Right lobe of liver (tissue), 6 donors: ENCODE results near the gene CHST15. TPM values are rescaled to one million over a fixed set of nuclear protein-coding genes. Genes with fewer than 3 reads are reported as not detected.
A peak's percentile ranks its signal among the peaks of the same experiment; 100 is the strongest.

ENCODE experiments used
- ATAC-seq, 4 donors: fragments of 200-7000 bp; cut with Tn5 transposase; one replicate each; pipeline ENCODE4 v1.9.1; 2020; ENCODE audit warnings: mild to moderate bottlenecking in 4 of 4, moderate library complexity in 4 of 4
- DNase-seq, 3 donors: peaks; one replicate each; pipeline ENCODE4 v3.0.0-alpha.2; 2020
- H3K27ac ChIP-seq, 3 donors: fragments of 200-600 bp; one replicate each; pipeline ENCODE4 v1.8.0; 2022
- H3K27me3 ChIP-seq, 2 donors: fragments of 200-600 bp; one replicate each; pipeline ENCODE4 v1.8.0; 2022
- H3K36me3 ChIP-seq, 4 donors: fragments of 200-600 bp; sonication (generic) in 1 of 4; one replicate each; pipeline versions ENCODE4 v1.5.1 to v1.8.0; 2017 to 2022; ENCODE audit warnings: control low read depth in 1 of 4
- H3K4me1 ChIP-seq, 4 donors: fragments of 200-600 bp; sonication (generic) in 1 of 4; one replicate each; pipeline versions ENCODE4 v1.5.1 to v1.8.0; 2017 to 2022; ENCODE audit warnings: control low read depth in 1 of 4
- H3K4me3 ChIP-seq, 3 donors: fragments of 200-600 bp; one replicate each; pipeline ENCODE4 v1.8.0; 2022
- H3K9me3 ChIP-seq, 4 donors: fragments of 200-600 bp; sonication (generic) in 1 of 4; one replicate each; pipeline versions ENCODE4 v1.5.1 to v1.8.0; 2017 to 2022; ENCODE audit warnings: control low read depth in 1 of 4
- POLR2A ChIP-seq: fragments of 450-650 bp; IDR thresholded peaks from one replicate; pipeline ENCODE4 v1.6.1; 2017; ENCODE audit warnings: antibody characterized with exemption, mild to moderate bottlenecking
- WGBS: methylation state at CpG from one replicate; pipeline ENCODE4 v1.1.6; 2018; ENCODE audit warnings: low coverage, low lambda C conversion rate; ENCODE audit not compliant: insufficient coverage; ENCODE audit errors: missing lambda C conversion rate; 5-methylcytosine and 5-hydroxymethylcytosine counted together
- intact Hi-C, 2 donors: fragments of 100-400 bp; cut with DNase I; formaldehyde crosslinking; loops; one replicate each; pipeline versions ENCODE4 v1.11.2 to v1.14.1; 2022
- total RNA-seq, 6 experiments: library from RNA; depleted of rRNA in 2 of 6; stranded (reverse); fragments of >200 nt in 2 of 6; fragmentation: NEBNext Ultra II Directional in 3 of 6; extraction: Animal tissue kit (Norgen Biotek cat#: 25700) in 3 of 6; gene quantifications; one replicate each; pipeline versions ENCODE4 v1.1.0 to v1.2.4, GENCODE V29; 2016 to 2023
- TF ChIP-seq, protein P1 (sequence below), 4 donors: fragments of 200-600 bp in 3 of 4; fragments of 450-650 bp in 1 of 4; IDR thresholded peaks; one replicate each; pipeline versions ENCODE4 v1.5.1 to v1.8.0; 2016 to 2022; ENCODE audit warnings: antibody characterized with exemption in 4 of 4, mild to moderate bottlenecking in 2 of 4
- donor health status: DM: no; HTN: yes; CAD: no.
- donor health status: DM: no; HTN: no; CAD: no.
- donor health status: DM: no; HTN: no; CAD: no.
- donor health status: DM: no; HTN: yes; CAD: no.
- donor health status: DM: no; HTN: yes; CAD: no.

CHST15 gene
- total RNA-seq, 6 experiments from 2014 or later: 9.2 to 25.8 (median 11.8) TPM

DNA sequence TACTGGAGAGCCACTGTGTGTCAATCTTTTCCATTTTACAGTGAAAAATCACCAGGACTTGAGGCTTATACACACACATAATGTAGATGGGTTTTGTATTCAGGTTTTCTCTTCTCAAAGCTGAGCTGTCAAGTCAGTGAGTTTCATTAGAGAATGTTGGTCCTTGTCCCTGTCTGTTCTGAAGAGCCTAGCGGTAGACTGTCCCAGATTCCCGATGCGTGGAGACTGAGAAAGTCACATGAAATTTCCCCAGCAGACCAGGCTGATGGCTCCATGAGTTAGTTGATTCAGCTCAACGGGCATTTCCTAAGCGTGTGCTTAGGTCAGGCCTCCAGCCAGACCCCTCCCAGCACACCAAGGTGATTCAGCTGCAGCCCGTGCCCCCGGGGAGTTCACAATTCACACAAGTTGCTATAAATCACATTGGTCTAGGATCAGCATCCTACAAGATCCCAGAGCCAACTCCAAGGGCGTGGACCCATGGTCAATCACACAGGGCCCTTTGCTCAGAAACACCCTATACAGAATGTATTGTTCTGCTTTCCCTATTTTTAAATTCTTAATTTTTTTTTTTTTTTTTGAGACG lies 17.2 kb downstream of the CHST15 start:
- Histone ChIP-seq H3K4me1 (no peaks in the 10 kb centered on the region), H3K27ac (no peak overlapping the region), H3K9me3 (no peaks in the 10 kb centered on the region), H3K36me3 (no peaks in the 10 kb centered on the region), H3K27me3 (no peaks in the 10 kb centered on the region), H3K4me3 (no peak overlapping the region)
- no peak for TF ChIP-seq POLR2A
- TF ChIP-seq, protein P1, sequence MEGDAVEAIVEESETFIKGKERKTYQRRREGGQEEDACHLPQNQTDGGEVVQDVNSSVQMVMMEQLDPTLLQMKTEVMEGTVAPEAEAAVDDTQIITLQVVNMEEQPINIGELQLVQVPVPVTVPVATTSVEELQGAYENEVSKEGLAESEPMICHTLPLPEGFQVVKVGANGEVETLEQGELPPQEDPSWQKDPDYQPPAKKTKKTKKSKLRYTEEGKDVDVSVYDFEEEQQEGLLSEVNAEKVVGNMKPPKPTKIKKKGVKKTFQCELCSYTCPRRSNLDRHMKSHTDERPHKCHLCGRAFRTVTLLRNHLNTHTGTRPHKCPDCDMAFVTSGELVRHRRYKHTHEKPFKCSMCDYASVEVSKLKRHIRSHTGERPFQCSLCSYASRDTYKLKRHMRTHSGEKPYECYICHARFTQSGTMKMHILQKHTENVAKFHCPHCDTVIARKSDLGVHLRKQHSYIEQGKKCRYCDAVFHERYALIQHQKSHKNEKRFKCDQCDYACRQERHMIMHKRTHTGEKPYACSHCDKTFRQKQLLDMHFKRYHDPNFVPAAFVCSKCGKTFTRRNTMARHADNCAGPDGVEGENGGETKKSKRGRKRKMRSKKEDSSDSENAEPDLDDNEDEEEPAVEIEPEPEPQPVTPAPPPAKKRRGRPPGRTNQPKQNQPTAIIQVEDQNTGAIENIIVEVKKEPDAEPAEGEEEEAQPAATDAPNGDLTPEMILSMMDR (IDR thresholded peaks at IDR 0.05): no peak
- ATAC-seq: no peak
- 65% methylated on average over 4 of the region's 9 CpGs for WGBS
- no peak for DNase-seq
- intact Hi-C loops: no loop called here

DNA sequence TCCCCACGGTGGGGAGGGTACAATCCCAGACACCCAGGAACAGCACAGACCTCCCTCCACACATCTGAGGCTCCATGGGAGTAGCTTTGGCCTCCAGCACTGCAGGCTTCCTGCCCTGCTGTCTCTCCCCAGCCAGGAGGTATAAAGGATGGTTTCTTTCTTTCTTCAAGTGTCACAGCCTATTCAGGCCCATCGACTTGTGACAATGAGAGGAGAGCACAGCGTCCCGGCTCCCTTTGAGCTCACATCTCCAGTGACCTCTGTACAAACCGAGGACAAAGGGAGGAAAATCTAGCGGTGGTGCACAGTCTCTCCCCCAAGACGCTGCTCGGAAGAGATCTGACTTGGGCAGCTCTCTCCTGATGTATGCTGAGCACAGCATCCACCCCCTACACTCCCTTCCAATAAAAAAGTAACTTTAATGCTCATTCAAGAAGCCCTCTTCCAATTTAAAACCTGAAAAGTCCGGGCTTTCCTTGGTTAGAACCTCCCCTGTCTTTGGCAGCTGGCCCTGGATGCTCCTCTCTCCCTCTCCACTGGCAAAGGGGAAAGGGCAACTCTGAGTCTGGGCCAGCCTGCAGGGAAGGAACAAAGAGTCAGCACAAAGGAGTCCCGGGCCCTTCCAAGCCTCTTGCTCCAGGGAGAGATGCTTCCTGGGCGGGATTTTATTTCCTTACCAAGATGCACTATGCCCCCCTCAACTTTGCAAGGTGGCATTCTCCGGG lies 18.0 kb downstream of the CHST15 start:
- TF ChIP-seq POLR2A: no peak
- TF ChIP-seq, protein P1 (IDR thresholded peaks at IDR 0.05): no peak
- intact Hi-C loops: no loop called here
- H3K4me3 ChIP-seq: no peak overlapping the region
- no peaks in the 10 kb centered on the region for H3K36me3 ChIP-seq
- 39% methylated on average over 6 of the region's 12 CpGs for WGBS
- no peaks in the 10 kb centered on the region for H3K4me1 ChIP-seq
- H3K9me3 ChIP-seq: no peaks in the 10 kb centered on the region
- peak overlapping the region in 1 of 3 donors; percentile 1 for H3K27ac ChIP-seq
- DNase-seq: no peak
- ATAC-seq: peak in 3 of 4 donors; percentile 20 to 48 (median 26)
- H3K27me3 ChIP-seq: no peaks in the 10 kb centered on the region

DNA sequence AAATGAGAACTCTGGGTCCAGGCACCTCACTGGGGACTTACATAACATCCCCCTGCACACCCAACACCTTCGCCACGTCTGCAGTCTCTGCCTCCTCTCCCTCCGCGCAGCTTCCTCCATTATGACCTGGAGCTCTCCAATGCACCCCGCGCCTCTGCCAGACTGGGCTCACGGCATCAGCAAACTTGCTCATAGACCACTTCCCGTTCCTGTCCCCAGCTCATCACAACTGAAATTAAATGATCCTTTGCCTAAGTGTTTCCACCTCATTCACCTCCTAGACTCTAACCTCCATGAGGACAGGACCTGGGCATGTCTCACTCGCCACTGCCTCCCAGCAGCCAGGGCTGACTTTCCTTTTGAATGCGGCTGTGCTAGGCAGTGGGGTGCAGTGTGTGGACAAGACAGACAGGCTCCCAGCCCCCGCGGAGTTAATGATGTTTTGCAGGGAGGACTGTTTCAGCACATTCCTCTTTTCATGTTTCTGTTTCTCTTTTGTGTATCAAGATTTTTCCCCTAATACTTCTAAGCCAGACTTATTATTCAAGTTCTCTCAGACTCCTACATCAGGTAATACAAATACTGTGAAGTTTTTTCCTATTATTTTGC lies 18.8 kb downstream of the CHST15 start:
- no peak overlapping the region for H3K4me3 ChIP-seq
- DNase-seq (no peak), ATAC-seq (peak in 3 of 4 donors; percentile 26 to 60 (median 40))
- WGBS: 27% methylated on average over 3 of the region's 12 CpGs
- H3K4me1 ChIP-seq: no peaks in the 10 kb centered on the region
- H3K9me3 ChIP-seq: no peaks in the 10 kb centered on the region
- H3K36me3 ChIP-seq: no peaks in the 10 kb centered on the region
- H3K27ac ChIP-seq: peak overlapping the region in 1 of 3 donors; percentile 1
- intact Hi-C loops: no loop called here
- TF ChIP-seq, protein P1 (IDR thresholded peaks at IDR 0.05): no peak
- TF ChIP-seq POLR2A: no peak
- H3K27me3 ChIP-seq: no peaks in the 10 kb centered on the region

DNA sequence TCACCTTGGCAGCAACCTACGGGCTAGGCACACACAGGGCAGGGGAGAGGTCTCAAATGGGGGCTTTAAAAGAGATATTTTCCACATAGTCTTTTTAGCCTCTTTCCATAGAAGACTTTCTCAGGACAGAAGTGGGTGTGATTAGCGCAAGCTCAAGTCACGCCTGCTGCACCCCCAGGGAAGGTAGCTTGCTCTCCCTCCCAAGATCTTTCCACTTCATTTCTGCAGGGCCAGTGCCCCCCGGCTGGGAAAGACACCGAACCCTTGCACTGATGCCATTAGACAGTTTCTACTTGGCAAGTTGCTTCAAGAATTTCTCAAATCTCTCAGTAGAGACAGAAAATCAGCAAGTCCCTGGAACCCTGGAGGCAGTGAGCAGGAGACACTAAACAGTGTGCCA lies 19.4 kb downstream of the CHST15 start:
- Histone ChIP-seq H3K4me3 (no peak overlapping the region), H3K4me1 (no peaks in the 10 kb centered on the region), H3K36me3 (no peaks in the 10 kb centered on the region), H3K27ac (no peak overlapping the region), H3K27me3 (no peaks in the 10 kb centered on the region), H3K9me3 (no peaks in the 10 kb centered on the region)
- intact Hi-C loops: no loop called here
- no peak for TF ChIP-seq POLR2A
- TF ChIP-seq, protein P1 (IDR thresholded peaks at IDR 0.05): no peak
- WGBS: 78% methylated on average over 3 of the region's 5 CpGs
- ATAC-seq (no peak), DNase-seq (no peak)
